ENCODE results near the gene SUSD1.

GRCh38 chr9:112051812-112052211 lies 123.3 kb downstream of the SUSD1 start:
- TF ChIP-seq POLR2AphosphoS5 (IDR thresholded peaks at IDR 0.05; ENCODE audit: borderline replicate concordance, low read depth, low read length) = no peak
- no peak for TF ChIP-seq EZH2 (IDR thresholded peaks at IDR 0.05)
- TF ChIP-seq FOXP2 (optimal IDR thresholded peaks at IDR 0.05; ENCODE audit: control extremely low read depth, extremely low read length, insufficient read depth) = no peak
